DND-41 (cell line): Measurements from ENCODE around the gene FGF12.

Experiments used
- CTCF ChIP-seq: IDR thresholded peaks from 2 replicates; pipeline ENCODE4 v1.5.1; 2012; ENCODE audit warnings: borderline replicate concordance, low read length, moderate library complexity, mild to moderate bottlenecking; ENCODE audit not compliant: poor library complexity, severe bottlenecking; ENCODE audit errors: extremely low read depth
- EZH2 ChIP-seq: IDR thresholded peaks from 3 replicates; pipeline ENCODE4 v1.6.1; 2012; ENCODE audit warnings: borderline replicate concordance, low read depth, mild to moderate bottlenecking, moderate library complexity, low read length, inconsistent platforms; ENCODE audit not compliant: severe bottlenecking

GRCh38 chr3:192747145-192747544 is 19.8 kb upstream of the FGF12 start:
- TF ChIP-seq CTCF (no peak), EZH2 (no peak)
